Endometrial microvascular endothelial cells (primary cell): Measurements from ENCODE around the gene PLEKHG7. TPM values are rescaled to one million over a fixed set of nuclear protein-coding genes. Genes with fewer than 3 reads are reported as not detected.
"Not testable (repeated sequence)": the region's sequence is repeated elsewhere in the genome, so short reads cannot be mapped to it uniquely, and the experiment has no call there.

Experiments
- in situ Hi-C: cut with HindIII; loops from 2 replicates; pipeline ENCODE4 v1.10.0; 2017; ENCODE audit warnings: low sequenced_read_pairs, low pct_unique_long_range_greater_than_20kb; ENCODE audit errors: inconsistent ontology term
- total RNA-seq: library from RNA; depleted of rRNA; stranded (reverse); fragments of >200 nt; gene quantifications from one replicate; pipeline ENCODE4 v1.2.3, GENCODE V29; 2015; ENCODE audit errors: inconsistent ontology term

PLEKHG7 gene, protein sequence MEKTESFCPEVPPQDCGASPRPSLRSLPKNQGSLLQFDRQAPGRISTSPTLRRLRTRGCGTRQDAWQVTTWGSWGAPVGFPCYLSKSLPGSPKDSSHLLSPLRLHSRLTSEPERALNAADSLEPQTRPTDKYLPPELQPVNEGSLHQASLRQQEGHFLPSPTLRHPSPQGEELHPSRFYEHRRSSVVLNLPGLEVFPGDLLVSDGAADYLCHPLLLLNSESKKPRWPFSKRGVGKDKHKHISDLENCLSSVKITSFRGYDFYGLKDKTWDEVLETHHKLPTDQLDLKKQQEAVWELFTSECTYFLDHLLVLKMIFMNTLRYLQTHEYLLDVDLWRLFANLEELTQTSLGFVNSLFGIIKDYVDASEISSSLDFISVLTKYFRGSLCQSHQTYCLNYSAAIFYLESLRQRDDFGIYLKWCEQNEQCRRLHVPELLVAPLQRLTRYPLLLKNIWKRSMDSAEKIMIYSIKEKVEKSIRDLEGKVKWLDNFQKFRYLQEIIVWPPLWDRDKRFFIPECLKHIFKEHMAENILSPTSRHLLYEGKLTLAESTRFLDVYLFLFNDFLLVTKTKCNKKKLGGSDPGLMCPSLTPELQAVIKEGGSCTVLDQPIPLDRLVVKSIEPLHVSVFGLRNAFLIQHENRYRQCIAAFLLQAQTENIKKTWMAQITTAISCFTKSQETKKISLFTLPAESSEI
- not detected for total RNA-seq

DNA sequence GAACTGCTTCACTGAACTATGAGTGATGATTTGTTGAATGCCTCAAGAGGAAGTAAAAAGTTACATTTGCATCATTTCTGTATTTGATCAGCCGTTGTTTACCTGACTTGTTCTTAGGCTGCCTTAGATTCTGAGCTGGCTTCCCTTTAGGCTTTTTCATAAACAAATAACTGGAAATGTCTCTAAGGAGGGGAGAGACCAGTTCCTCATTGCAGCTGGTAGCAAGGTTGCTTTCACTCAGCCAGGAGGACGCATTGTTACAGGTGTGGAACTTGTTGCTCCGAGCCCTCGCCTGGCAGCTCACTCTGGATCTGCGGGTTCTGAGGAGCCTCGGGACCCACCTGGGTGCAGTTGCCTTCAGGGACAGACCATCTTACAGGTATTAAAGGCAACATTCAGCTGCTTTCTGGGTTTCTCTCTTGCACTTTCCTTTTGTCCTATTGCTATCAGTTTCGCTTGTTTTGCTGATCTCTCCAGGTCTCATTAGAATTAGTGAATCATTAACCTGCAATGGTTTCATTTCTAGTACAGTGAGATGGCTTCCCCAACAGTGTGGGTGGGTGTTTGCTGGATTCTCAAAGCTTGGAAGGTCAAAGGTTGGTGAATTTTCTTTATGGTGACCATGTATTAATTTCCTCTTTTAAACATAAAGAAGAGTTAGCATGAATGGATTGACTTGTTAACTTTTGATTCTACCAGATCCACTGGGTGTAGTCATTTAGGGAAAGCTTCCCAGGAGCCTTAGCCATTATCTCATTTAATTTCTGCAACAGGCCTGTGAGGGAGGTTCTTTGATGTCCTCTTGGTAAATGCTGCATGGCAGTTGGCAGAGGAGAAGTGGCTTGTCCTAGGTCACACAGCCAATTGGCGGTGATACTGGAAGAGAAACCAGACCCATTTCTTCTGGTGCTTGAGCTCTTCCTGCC is at the start of gene PLEKHG7:
Gene PLEKHG7 (plus strand): TSS at position 236 of the 926 bp plus-strand sequence. CDS start 3,643 bp downstream, outside the sequence.
- in situ Hi-C loops: no loop called here

DNA sequence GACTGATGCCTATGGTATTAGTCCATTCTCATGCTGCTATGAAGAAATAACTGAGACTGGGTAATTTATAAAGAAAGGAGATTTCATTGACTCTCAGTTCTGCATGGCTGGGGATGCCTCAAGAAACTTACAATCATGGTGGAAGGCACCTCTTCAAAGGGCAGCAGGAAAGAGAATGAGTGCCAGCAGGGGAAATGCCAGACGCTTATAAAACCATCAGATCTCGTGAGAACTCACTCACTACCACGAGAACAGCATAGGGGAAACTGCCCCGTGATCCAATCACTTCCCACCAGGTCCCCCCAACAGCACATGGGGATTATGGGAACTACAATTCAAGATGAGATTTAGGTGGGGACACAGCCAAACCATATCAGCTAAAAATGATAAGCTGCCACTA is 48.5 kb upstream of the PLEKHG7 start:
- in situ Hi-C loops: not testable (repeated sequence)

DNA sequence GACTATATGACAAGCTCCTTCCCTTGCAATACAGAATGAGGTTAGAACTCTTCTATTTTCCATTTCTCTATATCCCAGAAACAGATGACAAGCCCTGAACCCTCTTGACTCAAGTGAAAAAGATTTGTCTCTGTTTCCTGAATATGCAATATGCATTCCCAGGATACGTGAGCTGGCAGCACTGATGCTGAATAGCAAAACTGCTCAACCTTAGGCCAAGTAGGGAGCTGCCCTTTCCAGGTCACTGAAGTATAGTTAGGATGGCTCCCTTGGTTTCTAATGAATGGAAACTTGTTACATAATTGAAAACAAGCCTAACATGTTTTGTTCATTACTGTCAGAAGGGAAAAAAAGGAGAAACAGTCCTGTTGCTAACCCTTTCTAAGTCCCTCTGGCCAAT is 47.9 kb upstream of the PLEKHG7 start:
- in situ Hi-C loops: no loop called here

DNA sequence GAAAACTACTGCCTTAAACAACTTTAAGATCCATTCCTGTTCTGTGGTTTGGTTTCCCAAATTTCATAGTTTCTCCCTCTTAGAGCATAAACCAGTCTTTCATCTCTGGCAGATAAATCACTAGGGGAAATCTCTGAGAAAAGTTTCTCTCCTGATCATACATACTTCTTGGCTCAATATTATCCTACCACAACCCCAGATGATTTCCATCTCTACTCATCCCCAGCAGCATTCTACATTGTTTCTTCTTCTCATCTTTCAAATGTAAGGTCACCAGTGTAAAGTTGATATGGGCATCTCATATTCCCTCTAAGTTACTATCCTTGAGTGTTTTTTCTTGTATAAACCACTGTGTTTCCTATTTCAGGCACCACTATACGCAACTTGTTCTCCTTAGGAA is 45.9 kb upstream of the PLEKHG7 start:
- in situ Hi-C loops: no loop called here

DNA sequence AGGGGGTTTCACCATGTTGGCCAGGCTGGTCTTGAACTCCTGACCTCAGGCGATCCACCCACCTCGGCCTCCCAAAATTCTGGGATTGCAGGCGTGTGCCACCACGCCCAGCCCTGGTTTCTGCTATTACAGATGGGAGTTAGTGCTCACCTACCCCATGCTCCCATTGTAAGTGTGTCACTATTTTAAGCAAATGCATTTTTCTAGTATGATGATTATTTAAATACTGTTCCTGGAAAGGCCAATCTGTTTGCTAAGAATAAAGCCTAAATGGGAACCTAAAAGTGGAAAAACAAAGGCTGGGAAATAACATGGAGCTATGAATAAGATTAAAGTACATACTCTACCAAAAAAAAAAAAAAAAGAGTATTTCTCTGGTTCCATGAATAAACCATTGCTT is 45.0 kb upstream of the PLEKHG7 start:
- in situ Hi-C loops: no loop called here

DNA sequence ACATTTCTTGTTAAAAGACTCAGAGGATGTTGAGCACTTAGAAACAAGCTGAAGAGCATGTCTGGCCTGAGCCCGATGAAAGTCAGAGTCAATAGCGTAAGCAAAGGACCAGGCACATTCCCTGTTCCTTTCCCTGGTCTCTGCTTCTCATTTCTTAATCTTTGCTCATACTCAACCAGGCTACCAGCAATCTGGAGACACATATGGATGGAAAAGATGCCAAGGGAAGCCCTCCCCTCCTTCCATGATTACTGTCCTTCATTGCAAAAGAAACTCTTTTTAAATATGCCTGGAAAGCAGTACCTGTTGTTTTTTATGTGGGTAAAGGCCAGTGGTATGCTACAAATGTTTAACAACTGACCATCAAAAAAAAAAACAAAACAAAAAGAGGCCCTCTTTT is 44.2 kb upstream of the PLEKHG7 start:
- in situ Hi-C loops: no loop called here

DNA sequence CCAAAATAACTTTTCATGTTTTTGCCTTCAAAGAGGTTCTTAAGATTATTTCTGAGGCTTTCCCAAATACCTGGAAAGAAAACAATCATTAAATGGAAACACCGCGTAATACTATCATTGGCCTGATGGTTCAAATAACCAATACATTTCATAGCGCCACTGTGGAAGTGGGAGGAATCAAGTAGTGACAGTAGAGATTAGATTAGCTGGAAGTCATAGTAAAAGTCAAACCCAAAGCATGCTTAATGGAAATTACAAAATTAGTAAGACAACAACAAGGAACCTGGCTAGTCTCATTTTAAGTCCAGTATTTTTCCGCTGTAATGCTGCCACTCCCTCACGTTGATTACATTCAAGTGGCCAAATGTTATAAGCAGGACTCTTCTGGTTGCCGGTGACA is 41.5 kb upstream of the PLEKHG7 start:
- in situ Hi-C loops: no loop called here

DNA sequence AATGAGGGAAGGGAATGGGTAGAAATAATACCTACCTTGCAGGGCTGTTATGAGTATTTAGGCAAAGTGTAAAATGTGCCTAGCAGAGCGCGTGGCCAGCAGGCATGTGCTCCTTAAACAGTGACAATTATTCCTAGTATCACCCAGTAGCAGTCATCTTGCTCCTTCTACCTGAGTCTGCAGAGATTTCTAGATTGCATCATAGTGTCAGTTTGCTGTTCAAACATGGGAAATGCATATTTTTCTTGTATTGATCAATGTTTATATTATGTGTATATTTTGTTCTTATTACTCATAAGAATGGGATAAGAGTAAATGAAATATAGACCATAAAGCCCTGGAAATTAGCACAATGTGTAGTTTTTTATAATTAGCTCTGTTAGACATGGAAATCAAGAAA is 37.3 kb upstream of the PLEKHG7 start:
- in situ Hi-C loops: no loop called here

DNA sequence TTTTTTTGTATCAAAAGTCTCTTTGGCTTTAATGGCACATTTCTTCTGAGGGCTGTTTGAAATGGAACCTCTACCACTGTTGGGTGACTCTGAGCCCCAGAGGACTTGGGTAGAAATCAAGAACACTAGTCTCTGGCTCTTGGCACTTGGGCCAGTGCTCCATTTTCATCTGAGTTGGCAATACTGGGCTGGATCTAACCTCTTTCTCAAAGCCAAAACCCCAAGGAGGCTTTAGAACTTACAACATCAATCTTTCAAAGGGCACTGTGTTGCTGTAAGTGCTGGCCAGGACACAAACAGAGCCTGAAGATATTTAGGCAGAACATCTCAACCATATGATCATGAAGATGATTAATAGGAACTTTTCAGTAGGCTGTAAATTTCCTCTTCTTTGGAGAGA is 34.0 kb upstream of the PLEKHG7 start:
- in situ Hi-C loops: no loop called here

DNA sequence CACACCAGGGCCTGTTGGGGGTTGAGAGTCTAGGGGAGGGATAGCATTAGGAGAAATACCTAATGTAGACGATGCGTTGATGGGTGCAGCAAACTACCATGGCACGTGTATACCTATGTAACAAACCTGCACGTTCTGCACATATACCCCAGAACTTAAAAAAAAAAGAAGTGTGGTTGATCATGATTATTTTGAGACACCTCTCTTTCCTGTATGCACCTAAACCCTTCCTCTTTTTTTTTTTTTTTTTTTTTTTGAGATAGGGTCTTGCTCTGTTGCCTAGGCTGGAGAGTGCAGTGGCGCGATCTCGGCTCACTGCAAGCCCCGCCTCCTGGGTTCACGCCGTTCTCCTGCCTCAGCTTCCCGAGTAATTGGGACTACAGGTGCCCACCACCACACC is 31.3 kb upstream of the PLEKHG7 start:
- in situ Hi-C loops: not testable (repeated sequence)

DNA sequence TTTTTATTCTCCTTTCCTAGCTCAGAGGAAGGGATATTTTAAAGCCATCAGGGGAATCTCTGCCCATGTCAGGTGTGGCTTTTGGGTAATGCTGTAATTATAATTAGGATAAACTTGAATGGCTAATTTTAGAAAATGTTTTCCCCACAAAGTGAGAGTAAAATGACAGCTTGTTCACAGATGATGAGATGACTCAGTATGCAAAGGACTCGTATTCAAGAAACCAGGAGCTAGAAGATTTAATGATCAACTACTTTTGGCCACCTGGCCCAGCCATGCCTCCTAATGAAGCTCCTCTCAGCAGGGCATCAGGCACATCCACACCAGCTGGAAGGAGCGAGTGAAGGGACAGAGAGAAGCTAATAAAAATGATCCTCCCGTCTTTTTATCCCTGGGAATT is 29.0 kb upstream of the PLEKHG7 start:
- in situ Hi-C loops: no loop called here

DNA sequence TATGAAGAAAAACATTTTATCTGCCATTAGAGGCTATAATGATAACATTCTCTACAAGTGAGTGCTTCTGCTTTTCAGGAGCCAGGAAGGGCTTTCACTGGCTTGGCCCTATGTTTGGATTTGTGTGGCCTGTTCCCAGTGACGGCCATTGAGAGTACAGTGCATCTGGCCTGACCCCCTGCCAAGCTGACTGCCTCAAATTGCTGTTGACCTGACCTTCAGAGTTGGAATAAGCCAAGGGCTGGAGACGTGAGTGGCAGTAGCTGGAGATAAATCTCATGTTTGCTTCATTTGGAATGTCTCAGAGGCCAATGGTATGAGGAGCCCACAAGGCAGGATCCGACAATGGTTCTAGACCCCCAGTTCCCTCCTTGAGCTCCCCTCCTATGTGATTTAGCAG is 28.3 kb upstream of the PLEKHG7 start:
- in situ Hi-C loops: no loop called here

DNA sequence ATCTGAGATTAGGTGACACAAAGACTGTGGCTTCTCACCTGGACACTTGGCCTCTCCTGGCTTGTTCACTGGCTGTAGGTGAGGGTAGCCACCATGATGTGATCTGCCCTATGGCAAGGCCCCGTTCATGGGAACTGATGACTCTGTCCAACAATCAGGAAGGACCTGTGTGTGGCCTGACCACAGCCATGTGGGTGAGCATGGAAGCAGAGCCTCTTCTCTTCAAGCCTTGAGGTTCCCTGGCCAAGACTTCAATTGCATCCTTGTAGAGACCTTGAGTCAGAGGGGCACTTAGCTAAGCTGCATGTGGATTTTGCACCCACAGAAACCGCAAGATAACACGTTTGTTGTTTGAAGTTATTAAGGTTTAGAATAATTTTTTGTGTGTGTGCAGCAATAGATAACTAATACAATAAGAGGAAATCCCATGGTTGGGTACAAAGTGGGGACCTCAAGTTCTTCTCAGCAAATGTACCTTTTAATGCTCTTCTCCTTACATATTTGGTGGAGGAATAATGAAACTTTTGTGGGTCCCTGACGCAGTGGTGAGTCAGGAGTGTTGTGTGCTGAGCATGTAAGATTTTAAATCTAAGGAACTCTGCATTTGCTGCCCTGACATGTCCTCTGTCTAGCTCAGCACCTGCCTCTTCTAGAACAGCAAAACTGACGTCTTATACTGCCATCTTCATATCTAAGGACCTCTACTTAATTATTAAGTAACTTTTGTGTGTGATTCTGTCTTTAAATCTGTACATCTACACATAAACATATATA is 27.5 kb upstream of the PLEKHG7 start:
- in situ Hi-C loops: no loop called here

DNA sequence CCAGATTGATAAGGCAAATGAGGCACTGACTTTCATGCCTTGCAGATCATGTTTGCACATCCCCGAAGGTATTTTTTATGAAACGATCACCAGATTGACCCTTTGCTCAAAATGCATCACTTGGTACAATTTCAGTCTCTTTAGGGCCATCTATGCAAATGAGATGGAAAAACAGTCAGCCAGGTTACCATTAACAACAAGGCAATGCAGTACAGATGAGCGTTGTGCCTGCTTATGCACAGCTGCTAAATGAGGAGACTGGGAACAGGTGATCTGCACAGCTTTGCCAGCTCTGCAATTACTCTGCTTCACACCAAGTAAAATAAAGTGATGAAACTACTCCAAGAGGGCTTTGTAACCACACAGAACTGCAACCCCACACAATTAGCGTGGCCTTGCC is 26.1 kb upstream of the PLEKHG7 start:
- in situ Hi-C loops: no loop called here

DNA sequence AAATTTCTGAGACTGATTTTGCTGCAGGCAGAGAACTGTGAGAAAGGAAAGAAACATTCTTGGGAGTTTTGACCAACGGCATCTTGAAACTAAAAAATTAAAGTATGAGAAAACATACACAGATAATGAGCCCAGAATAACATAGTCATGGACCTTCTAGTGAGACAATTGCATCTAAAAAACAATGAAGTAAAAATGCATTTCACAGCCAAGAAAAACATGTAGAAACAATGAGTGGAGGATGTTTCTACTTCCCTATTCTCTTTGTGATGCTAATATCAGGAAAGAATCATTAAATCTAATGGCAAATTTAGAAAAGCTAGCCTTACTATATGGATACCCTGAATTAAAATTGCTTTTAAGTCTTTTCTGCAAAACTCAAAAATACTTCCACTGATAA is 12.2 kb upstream of the PLEKHG7 start:
- in situ Hi-C loops: no loop called here

DNA sequence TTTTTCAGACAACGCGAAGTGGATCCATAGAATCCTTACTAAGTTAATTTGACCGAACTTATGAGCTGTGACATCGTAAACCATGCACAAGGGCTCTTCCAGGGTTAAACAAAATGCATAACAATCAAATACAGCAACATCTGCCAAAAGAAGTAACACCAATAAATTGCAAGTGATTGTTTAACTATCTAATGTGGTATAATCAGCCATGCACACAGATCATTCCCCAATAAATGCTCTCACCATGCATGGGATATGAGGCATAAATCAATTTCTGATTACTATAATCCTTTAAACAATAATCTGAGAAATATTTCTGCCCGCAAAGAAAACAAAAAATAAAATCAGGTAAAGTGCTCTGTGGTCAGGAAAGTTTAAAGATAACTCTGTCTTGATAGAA is 7.7 kb upstream of the PLEKHG7 start:
- in situ Hi-C loops: no loop called here

DNA sequence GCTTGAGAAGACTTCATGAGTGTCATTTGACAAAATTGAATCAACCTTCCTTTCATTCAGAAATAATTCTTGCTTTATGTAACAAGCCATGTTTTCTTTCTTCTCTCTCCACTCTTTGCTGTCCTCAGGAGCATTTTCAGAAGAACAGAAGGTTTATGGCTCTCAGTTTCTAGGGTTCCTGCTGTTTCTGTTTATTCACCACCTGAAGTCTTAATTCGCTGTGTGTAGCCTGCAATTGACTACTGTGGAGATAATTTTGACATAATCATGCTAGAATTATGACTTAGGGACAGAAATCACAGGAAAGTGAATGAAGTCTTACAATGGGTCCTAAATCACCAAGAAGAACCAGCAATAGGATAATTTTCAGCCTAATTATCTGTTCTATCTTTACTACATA is 7.2 kb upstream of the PLEKHG7 start:
- in situ Hi-C loops: no loop called here

DNA sequence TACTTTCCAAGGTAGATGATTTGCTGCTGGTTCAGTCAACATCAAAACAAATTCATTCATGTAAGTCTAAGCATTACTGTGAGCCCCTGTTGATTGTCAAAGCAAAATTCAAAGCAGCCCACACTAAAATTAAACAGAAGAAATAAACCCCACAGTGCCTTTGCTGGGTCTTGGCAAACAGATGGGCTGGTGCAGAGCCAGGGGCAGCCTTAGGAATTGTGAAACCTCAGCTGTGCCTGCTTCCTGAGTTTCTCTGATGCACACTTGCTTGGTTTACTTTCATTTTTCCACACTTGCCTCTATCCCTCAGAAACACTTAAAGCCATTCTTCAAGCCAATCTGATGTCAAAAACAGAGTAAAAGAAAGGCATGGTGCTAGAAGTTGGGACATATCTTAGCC is 6.6 kb upstream of the PLEKHG7 start:
- in situ Hi-C loops: no loop called here

DNA sequence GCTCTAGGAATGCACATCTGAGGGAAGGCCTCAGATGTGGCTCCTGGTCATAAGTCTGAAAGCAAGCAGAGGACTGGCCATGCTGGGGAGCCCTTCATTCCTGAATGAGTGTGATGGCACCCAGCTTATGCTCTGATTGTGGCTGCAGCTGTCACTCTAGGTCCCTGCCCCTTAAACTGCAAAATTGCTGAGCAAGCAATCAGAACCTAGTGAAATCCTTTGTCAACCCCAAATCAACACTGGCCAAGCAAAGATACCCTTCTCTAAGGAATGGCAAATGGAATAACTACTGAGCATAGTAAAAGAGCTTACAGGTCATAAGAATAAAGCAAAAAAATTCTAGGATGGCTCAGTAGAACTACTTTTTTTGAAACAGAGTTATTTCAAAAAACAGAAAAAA is 4.3 kb upstream of the PLEKHG7 start:
- in situ Hi-C loops: no loop called here
